Measurements from ENCODE around the gene CYP4V2.

- no peak for TF ChIP-seq CTCF (IDR thresholded peaks at IDR 0.05)
- no peak for TF ChIP-seq POLR2A (IDR thresholded peaks at IDR 0.05)
These were observed 13.3 kb downstream of the CYP4V2 start for GRCh38 chr4:186204686-186205085.
